H9 (cell line): ENCODE data around the gene TAOK1. TPM values are rescaled to one million over a fixed set of nuclear protein-coding genes. Genes with fewer than 3 reads are reported as not detected.

Experiments used
- DNase-seq: peaks from one replicate; pipeline ENCODE4 v3.0.0-alpha.2; 2017
- H2AFZ ChIP-seq: one replicate; pipeline ENCODE4 v1.6.1; 2013; ENCODE audit warnings: mild to moderate bottlenecking, low read length, control low read depth, moderate library complexity
- H2AK5ac ChIP-seq: 2 replicates; pipeline ENCODE4 v1.6.1; 2013; ENCODE audit warnings: low read length, control low read depth, mixed read lengths; ENCODE audit not compliant: insufficient read length
- H2BK120ac ChIP-seq: one replicate; pipeline ENCODE4 v1.6.1; 2013; ENCODE audit warnings: low read depth, mild to moderate bottlenecking, low read length, control low read depth, inconsistent platforms; ENCODE audit not compliant: poor library complexity, severe bottlenecking
- H2BK12ac ChIP-seq: 2 replicates; pipeline ENCODE4 v1.6.1; 2013; ENCODE audit warnings: low read length, control low read depth, mixed read lengths, low read depth; ENCODE audit not compliant: insufficient read length
- H2BK15ac ChIP-seq: 2 replicates; pipeline ENCODE4 v1.6.1; 2013; ENCODE audit warnings: low read depth, low read length, control low read depth
- H2BK20ac ChIP-seq: one replicate; pipeline ENCODE4 v1.6.1; 2013; ENCODE audit warnings: low read depth, mild to moderate bottlenecking, low read length, control low read depth, inconsistent platforms; ENCODE audit not compliant: poor library complexity, severe bottlenecking
- H2BK5ac ChIP-seq: 2 replicates; pipeline ENCODE4 v1.6.1; 2013; ENCODE audit warnings: low read length, control low read depth, mixed read lengths; ENCODE audit not compliant: insufficient read length
- H3K14ac ChIP-seq: 2 replicates; pipeline ENCODE4 v1.6.1; 2013; ENCODE audit warnings: low read length, control low read depth; ENCODE audit not compliant: insufficient read depth
- H3K18ac ChIP-seq: 2 replicates; pipeline ENCODE4 v1.6.1; 2013; ENCODE audit warnings: low read depth, mild to moderate bottlenecking, mixed read lengths, low read length, control low read depth; ENCODE audit not compliant: insufficient read length
- H3K23ac ChIP-seq: 2 replicates; pipeline ENCODE4 v1.6.1; 2013; ENCODE audit warnings: low read length, control low read depth, mixed read lengths, low read depth; ENCODE audit not compliant: insufficient read length
- H3K23me2 ChIP-seq: 2 replicates; pipeline ENCODE4 v1.6.1; 2013; ENCODE audit warnings: low read depth, mild to moderate bottlenecking, mixed read lengths, low read length, control low read depth; ENCODE audit not compliant: insufficient read length, poor library complexity, severe bottlenecking
- H3K27ac ChIP-seq: 2 replicates; pipeline ENCODE4 v1.5.1; 2013; ENCODE audit warnings: low read length, control low read depth, mixed read lengths, low read depth; ENCODE audit not compliant: insufficient read length
- H3K27me3 ChIP-seq: 2 replicates; pipeline ENCODE4 v1.6.1; 2013; ENCODE audit warnings: low read length, control low read depth, inconsistent platforms; ENCODE audit not compliant: insufficient read depth
- H3K4ac ChIP-seq: 2 replicates; pipeline ENCODE4 v1.6.1; 2013; ENCODE audit warnings: low read depth, mild to moderate bottlenecking, control low read depth, inconsistent platforms, low read length, moderate library complexity
- H3K4me1 ChIP-seq: 2 replicates; pipeline ENCODE4 v1.6.1; 2013; ENCODE audit warnings: low read length, control low read depth, inconsistent platforms; ENCODE audit not compliant: insufficient read depth
- H3K4me2 ChIP-seq: 2 replicates; pipeline ENCODE4 v1.6.1; 2013; ENCODE audit warnings: low read length, control low read depth, mixed read lengths; ENCODE audit not compliant: insufficient read length, insufficient read depth
- H3K56ac ChIP-seq: 2 replicates; pipeline ENCODE4 v1.6.1; 2013; ENCODE audit warnings: low read depth, mild to moderate bottlenecking, mixed read lengths, low read length, control low read depth; ENCODE audit not compliant: insufficient read length
- H3K79me1 ChIP-seq: 2 replicates; pipeline ENCODE4 v1.6.1; 2013; ENCODE audit warnings: low read depth, mild to moderate bottlenecking, moderate library complexity, low read length, control low read depth, inconsistent platforms; ENCODE audit not compliant: insufficient read depth, poor library complexity, severe bottlenecking
- H3K79me2 ChIP-seq: 2 replicates; pipeline ENCODE4 v1.6.1; 2013; ENCODE audit warnings: low read length, control low read depth, inconsistent platforms; ENCODE audit not compliant: insufficient read depth
- H3K9ac ChIP-seq: 2 replicates; pipeline ENCODE4 v1.6.1; 2013; ENCODE audit warnings: low read length, control low read depth, mixed read lengths; ENCODE audit not compliant: insufficient read length; ENCODE audit errors: extremely low read depth
- H3K9me3 ChIP-seq: one replicate; pipeline ENCODE4 v1.6.1; 2013; ENCODE audit warnings: low read depth, low read length, inconsistent platforms; ENCODE audit not compliant: control insufficient read depth
- H3T11ph ChIP-seq: one replicate; pipeline ENCODE4 v1.6.1; 2013; ENCODE audit warnings: mild to moderate bottlenecking, low read length, control low read depth, inconsistent platforms
- H4K20me1 ChIP-seq: one replicate; pipeline ENCODE4 v1.6.1; 2013; ENCODE audit not compliant: control insufficient read depth, insufficient read length, insufficient read depth
- H4K5ac ChIP-seq: 2 replicates; pipeline ENCODE4 v1.6.1; 2013; ENCODE audit warnings: low read depth, mild to moderate bottlenecking, mixed read lengths, low read length, control low read depth; ENCODE audit not compliant: insufficient read length
- H4K8ac ChIP-seq: replicated peaks from 2 replicates; pipeline ENCODE4 v1.6.1; 2013; ENCODE audit warnings: low read length, control low read depth, mixed read lengths, low read depth; ENCODE audit not compliant: insufficient read length
- H4K91ac ChIP-seq: 2 replicates; pipeline ENCODE4 v1.6.1; 2013; ENCODE audit warnings: low read depth, mild to moderate bottlenecking, moderate library complexity, mixed read lengths, low read length, control low read depth; ENCODE audit not compliant: insufficient read length
- H3K27ac Mint-ChIP-seq, 3 experiments: 2 replicates in 2 of 3; 3 replicates in 1 of 3; pipeline ENCODE4 v1.8.0; 2020 to 2021; ENCODE audit warnings: mixed read lengths in 3 of 3, mild to moderate bottlenecking in 1 of 3, moderate library complexity in 1 of 3
- H3K27me3 Mint-ChIP-seq: 2 replicates; pipeline ENCODE4 v1.8.0; 2021; ENCODE audit warnings: low read depth, mild to moderate bottlenecking, moderate library complexity, mixed read lengths
- H3K36me3 Mint-ChIP-seq, 3 experiments: 2 replicates in 2 of 3; 3 replicates in 1 of 3; pipeline ENCODE4 v1.8.0; 2020 to 2021; ENCODE audit warnings: low read depth in 3 of 3, mixed read lengths in 3 of 3; ENCODE audit not compliant: insufficient read depth in 1 of 3
- H3K4me1 Mint-ChIP-seq, 2 experiments: 2 replicates each; pipeline ENCODE4 v1.8.0; 2020; ENCODE audit warnings: mixed read lengths in 2 of 2
- H3K4me3 Mint-ChIP-seq, 2 experiments: 2 replicates in 1 of 2; 3 replicates in 1 of 2; pipeline ENCODE4 v1.8.0; 2020 to 2021; ENCODE audit warnings: mild to moderate bottlenecking in 2 of 2, mixed read lengths in 2 of 2, moderate library complexity in 1 of 2
- H3K9me3 Mint-ChIP-seq, 2 experiments: 2 replicates in 1 of 2; 3 replicates in 1 of 2; pipeline ENCODE4 v1.8.0; 2020; ENCODE audit warnings: mild to moderate bottlenecking in 2 of 2, mixed read lengths in 2 of 2, moderate library complexity in 1 of 2
- CTCF ChIP-seq: fragments of 200-600 bp; sonication (generic); conservative IDR thresholded peaks from 3 replicates; pipeline ENCODE4 v1.8.0; 2021; ENCODE audit warnings: antibody characterized with exemption, mild to moderate bottlenecking
- WGBS: extraction: QIAGEN DNeasy Blood & Tissue Kit; methylation state at CpG from one replicate; pipeline ENCODE4 v1.1.7; 2013; ENCODE audit warnings: missing lambda C conversion rate, low lambda C conversion rate, mixed read lengths; ENCODE audit not compliant: insufficient read length; ENCODE audit errors: extremely low coverage; 5-methylcytosine and 5-hydroxymethylcytosine counted together
- total RNA-seq: library from RNA; stranded (reverse); gene quantifications from 2 replicates; pipeline ENCODE4 v1.2.1, GENCODE V29; 2021

Gene TAOK1
- total RNA-seq, 1 experiment from 2014 or later, result 93.0 TPM

- no peaks in the 10 kb centered on the region for H3K4me1 ChIP-seq
- TF ChIP-seq CTCF, result no peak
- Mint-ChIP-seq H3K4me3 (no peak overlapping the region), H3K36me3 (peaks cover 27 to 77% (median 61%) of the 10 kb centered on the region in 3 experiments), H3K9me3 (no peaks in the 10 kb centered on the region), H3K27me3 (no peaks in the 10 kb centered on the region), H3K27ac (peak overlapping the region; percentile 33 to 77 (median 64); a peak in 3 of 7 replicates), H3K4me1 (peaks cover 2 to 6% of the 10 kb centered on the region in 2 experiments)
- H3K9me3 ChIP-seq, result no peaks in the 10 kb centered on the region
- no peaks in the 10 kb centered on the region for H3K23me2 ChIP-seq
- no peak overlapping the region for H3K27ac ChIP-seq
- no peak overlapping the region for H4K8ac ChIP-seq
- no peak overlapping the region for H3T11ph ChIP-seq
- H2BK20ac ChIP-seq, result no peak overlapping the region
- no peak overlapping the region; the same call in 1 of the 2 replicates for H3K14ac ChIP-seq
- no peaks in the 10 kb centered on the region for H3K79me2 ChIP-seq
- H3K4me2 ChIP-seq, result no peak overlapping the region
- no peak overlapping the region for H2BK12ac ChIP-seq
- no peak for DNase-seq
- H3K56ac ChIP-seq, result no peak overlapping the region
- no peak overlapping the region for H2AFZ ChIP-seq
- no peak overlapping the region for H3K9ac ChIP-seq
- H2BK5ac ChIP-seq, result no peak overlapping the region
- no peak overlapping the region for H3K4ac ChIP-seq
- H2BK120ac ChIP-seq, result no peak overlapping the region
- peaks cover 2% of the 10 kb centered on the region for H4K20me1 ChIP-seq
- no peaks in the 10 kb centered on the region for H3K27me3 ChIP-seq
- H3K18ac ChIP-seq, result no peak overlapping the region
- H2AK5ac ChIP-seq, result no peak overlapping the region
- H4K91ac ChIP-seq, result no peak overlapping the region
- H3K79me1 ChIP-seq, result no peaks in the 10 kb centered on the region
- no peak overlapping the region for H2BK15ac ChIP-seq
- WGBS, result no CpG with 5 or more reads among the region's 14 CpGs
- H3K23ac ChIP-seq, result no peak overlapping the region
- H4K5ac ChIP-seq, result no peak overlapping the region
These were observed 188.7 kb downstream of the TAOK1 start for GRCh38 chr17:29578626-29579485.
